Bronchial epithelial cell (primary cell): ENCODE results near the gene DCC. TPM values are rescaled to one million over a fixed set of nuclear protein-coding genes. Genes with fewer than 3 reads are reported as not detected.

Source experiments
- DNase-seq: peaks from one replicate; pipeline ENCODE4 v3.0.0-alpha.2; 2010; ENCODE audit warnings: low read depth
- FAIRE-seq: peaks from 2 replicates; lab custom pipeline; 2011; peaks lifted over from hg19 to GRCh38; lab: Jason Lieb, UNC
- H3K27me3 ChIP-seq: 2 replicates; pipeline ENCODE4 v1.5.1; 2011; ENCODE audit warnings: low read length; ENCODE audit not compliant: control insufficient read depth, insufficient read depth
- H3K36me3 ChIP-seq: 2 replicates; pipeline ENCODE4 v1.5.1; 2011; ENCODE audit warnings: low read length; ENCODE audit not compliant: control insufficient read depth, insufficient read depth
- H3K4me3 ChIP-seq: 2 replicates; pipeline ENCODE4 v1.5.1; 2011; ENCODE audit warnings: mild to moderate bottlenecking, low read depth, low read length, control low read depth
- CTCF ChIP-seq: IDR thresholded peaks from 2 replicates; pipeline ENCODE4 v1.5.1; 2011; ENCODE audit warnings: mild to moderate bottlenecking, moderate library complexity, low read length, control low read depth, inconsistent platforms; ENCODE audit not compliant: insufficient read depth, severe bottlenecking
- total RNA-seq: library from RNA; depleted of rRNA; stranded (reverse); fragments of >200 nt; gene quantifications from 2 replicates; pipeline ENCODE4 v1.2.1, GENCODE V29; 2014

The DCC gene
- total RNA-seq, 1 donor from 2014 or later = not detected

- DNase-seq (no peak), FAIRE-seq (no peak)
- no peaks in the 10 kb centered on the region for H3K36me3 ChIP-seq
- no peak overlapping the region for H3K4me3 ChIP-seq
- H3K27me3 ChIP-seq = no peaks in the 10 kb centered on the region
- TF ChIP-seq CTCF = no peak
These were observed 87.7 kb downstream of the DCC start for GRCh38 chr18:52427521-52428175.

GRCh38 chr18:52431683-52432082 lies 91.7 kb downstream of the DCC start:
- FAIRE-seq (no peak), DNase-seq (no peak)
- H3K4me3 ChIP-seq = no peak overlapping the region
- no peaks in the 10 kb centered on the region for H3K36me3 ChIP-seq
- no peaks in the 10 kb centered on the region for H3K27me3 ChIP-seq
- TF ChIP-seq CTCF = no peak

- no peak for TF ChIP-seq CTCF
- FAIRE-seq = no peak
- no peaks in the 10 kb centered on the region for H3K36me3 ChIP-seq
- no peak for DNase-seq
- no peak overlapping the region for H3K4me3 ChIP-seq
- no peaks in the 10 kb centered on the region for H3K27me3 ChIP-seq
These were observed 93.8 kb downstream of the DCC start for GRCh38 chr18:52433797-52434196.

GRCh38 chr18:52435301-52435700 lies 95.3 kb downstream of the DCC start:
- Histone ChIP-seq H3K36me3 (no peaks in the 10 kb centered on the region), H3K27me3 (no peaks in the 10 kb centered on the region), H3K4me3 (no peak overlapping the region)
- TF ChIP-seq CTCF = no peak
- no peak for DNase-seq
- no peak for FAIRE-seq

GRCh38 chr18:52437161-52437560 lies 97.2 kb downstream of the DCC start:
- DNase-seq (no peak), FAIRE-seq (no peak)
- TF ChIP-seq CTCF = no peak
- no peaks in the 10 kb centered on the region for H3K36me3 ChIP-seq
- no peak overlapping the region for H3K4me3 ChIP-seq
- H3K27me3 ChIP-seq = no peaks in the 10 kb centered on the region

GRCh38 chr18:52439457-52439856 lies 99.5 kb downstream of the DCC start:
- H3K4me3 ChIP-seq = no peak overlapping the region
- no peak for TF ChIP-seq CTCF
- H3K27me3 ChIP-seq = no peaks in the 10 kb centered on the region
- H3K36me3 ChIP-seq = no peaks in the 10 kb centered on the region
- DNase-seq (no peak), FAIRE-seq (no peak)
